Peyer's patch (tissue), 4 donors: ENCODE results near the gene GLIS2. TPM values are rescaled to one million over a fixed set of nuclear protein-coding genes. Genes with fewer than 3 reads are reported as not detected.
A peak's percentile ranks its signal among the peaks of the same experiment; 100 is the strongest.

Experiments
- DNase-seq, 3 donors: peaks; one replicate each; pipeline ENCODE4 v3.0.0-alpha.2; 2017 to 2019
- H3K27ac ChIP-seq, 4 donors: fragments of 200-600 bp; sonication (generic); one replicate each; pipeline ENCODE4 v1.5.1; 2016 to 2019
- H3K27me3 ChIP-seq, 2 donors: fragments of 200-600 bp; sonication (generic); one replicate each; pipeline ENCODE4 v1.5.1; 2019
- H3K36me3 ChIP-seq, 3 donors: fragments of 200-600 bp; sonication (generic); one replicate each; pipeline ENCODE4 v1.5.1; 2016 to 2019
- H3K4me1 ChIP-seq, 4 donors: fragments of 200-600 bp; sonication (generic); one replicate each; pipeline ENCODE4 v1.5.1; 2016 to 2019
- H3K4me3 ChIP-seq, 4 donors: fragments of 200-600 bp; sonication (generic); 1 replicate in 3 of 4; 2 replicates in 1 of 4; pipeline ENCODE4 v1.5.1; 2016 to 2019; ENCODE audit warnings: mild to moderate bottlenecking in 1 of 4
- H3K9me3 ChIP-seq, 4 donors: fragments of 200-600 bp; sonication (generic); one replicate each; pipeline ENCODE4 v1.5.1; 2016 to 2019; ENCODE audit warnings: mild to moderate bottlenecking in 1 of 4
- POLR2A ChIP-seq, 2 donors: fragments of 450-650 bp; IDR thresholded peaks; one replicate each; pipeline ENCODE4 v1.5.1; 2017; ENCODE audit warnings: antibody characterized with exemption in 2 of 2, mild to moderate bottlenecking in 2 of 2, moderate library complexity in 2 of 2
- total RNA-seq, 4 donors: library from RNA; depleted of rRNA; stranded (reverse); fragments of >200 nt; gene quantifications; one replicate each; pipeline ENCODE4 v1.1.0, GENCODE V29; 2016
- TF ChIP-seq, protein P1 (sequence below), 6 experiments: fragments of 450-650 bp in 4 of 6; fragments of 200-600 bp in 2 of 6; sonication (generic) in 1 of 6; IDR thresholded peaks; one replicate each; pipeline ENCODE4 v1.5.1; 2017 to 2019; ENCODE audit warnings: antibody characterized with exemption in 6 of 6, mild to moderate bottlenecking in 3 of 6, moderate library complexity in 1 of 6

The GLIS2 gene
- total RNA-seq, 4 donors from 2014 or later: 0.35 to 3.3 (median 1.7) TPM

DNA sequence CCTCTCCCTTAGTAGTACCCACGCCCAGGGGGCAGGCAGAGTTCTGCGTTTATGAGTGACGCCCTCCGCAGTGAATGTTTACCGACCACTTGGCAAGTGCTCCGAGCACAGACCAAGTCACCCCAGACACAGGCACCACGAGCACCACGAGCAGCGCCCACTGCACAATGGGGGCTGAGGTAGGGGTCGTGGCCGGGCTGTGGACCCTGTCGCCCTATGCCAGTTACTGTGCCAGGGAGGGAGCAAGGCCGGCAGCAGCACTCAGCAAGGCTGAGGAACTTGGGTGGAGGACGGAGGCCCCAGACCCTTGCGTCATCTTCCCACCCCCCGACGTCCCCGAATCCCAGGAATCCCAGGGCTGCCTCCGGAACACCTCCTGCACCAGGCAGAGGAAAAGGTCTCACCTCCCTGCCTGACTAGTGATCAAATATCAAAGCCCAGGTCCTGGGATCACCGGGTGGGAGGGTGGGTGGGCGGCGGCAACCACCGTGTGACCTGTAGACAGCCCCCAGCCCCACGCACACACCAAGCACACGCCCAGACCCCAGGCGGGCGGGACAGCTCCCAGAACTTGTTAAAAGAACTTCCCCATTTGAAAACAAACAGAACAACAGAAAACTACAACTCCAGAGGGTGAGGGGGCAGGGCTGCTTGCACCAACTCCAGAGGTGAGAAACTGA, 61.2 kb downstream of the GLIS2 start:
- TF ChIP-seq, protein P1, sequence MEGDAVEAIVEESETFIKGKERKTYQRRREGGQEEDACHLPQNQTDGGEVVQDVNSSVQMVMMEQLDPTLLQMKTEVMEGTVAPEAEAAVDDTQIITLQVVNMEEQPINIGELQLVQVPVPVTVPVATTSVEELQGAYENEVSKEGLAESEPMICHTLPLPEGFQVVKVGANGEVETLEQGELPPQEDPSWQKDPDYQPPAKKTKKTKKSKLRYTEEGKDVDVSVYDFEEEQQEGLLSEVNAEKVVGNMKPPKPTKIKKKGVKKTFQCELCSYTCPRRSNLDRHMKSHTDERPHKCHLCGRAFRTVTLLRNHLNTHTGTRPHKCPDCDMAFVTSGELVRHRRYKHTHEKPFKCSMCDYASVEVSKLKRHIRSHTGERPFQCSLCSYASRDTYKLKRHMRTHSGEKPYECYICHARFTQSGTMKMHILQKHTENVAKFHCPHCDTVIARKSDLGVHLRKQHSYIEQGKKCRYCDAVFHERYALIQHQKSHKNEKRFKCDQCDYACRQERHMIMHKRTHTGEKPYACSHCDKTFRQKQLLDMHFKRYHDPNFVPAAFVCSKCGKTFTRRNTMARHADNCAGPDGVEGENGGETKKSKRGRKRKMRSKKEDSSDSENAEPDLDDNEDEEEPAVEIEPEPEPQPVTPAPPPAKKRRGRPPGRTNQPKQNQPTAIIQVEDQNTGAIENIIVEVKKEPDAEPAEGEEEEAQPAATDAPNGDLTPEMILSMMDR (IDR thresholded peaks at IDR 0.05): no peak
- no peak for TF ChIP-seq POLR2A (IDR thresholded peaks at IDR 0.05)
- DNase-seq: no peak
- Histone ChIP-seq H3K4me1 (peaks cover 0 to 54% (median 11%) of the 10 kb centered on the region in 4 donors), H3K4me3 (no peak overlapping the region), H3K9me3 (no peaks in the 10 kb centered on the region), H3K27me3 (no peaks in the 10 kb centered on the region), H3K36me3 (peaks cover 0 to 15% (median 0%) of the 10 kb centered on the region in 3 donors), H3K27ac (peak overlapping the region; percentile 52 to 84 (median 71))

DNA sequence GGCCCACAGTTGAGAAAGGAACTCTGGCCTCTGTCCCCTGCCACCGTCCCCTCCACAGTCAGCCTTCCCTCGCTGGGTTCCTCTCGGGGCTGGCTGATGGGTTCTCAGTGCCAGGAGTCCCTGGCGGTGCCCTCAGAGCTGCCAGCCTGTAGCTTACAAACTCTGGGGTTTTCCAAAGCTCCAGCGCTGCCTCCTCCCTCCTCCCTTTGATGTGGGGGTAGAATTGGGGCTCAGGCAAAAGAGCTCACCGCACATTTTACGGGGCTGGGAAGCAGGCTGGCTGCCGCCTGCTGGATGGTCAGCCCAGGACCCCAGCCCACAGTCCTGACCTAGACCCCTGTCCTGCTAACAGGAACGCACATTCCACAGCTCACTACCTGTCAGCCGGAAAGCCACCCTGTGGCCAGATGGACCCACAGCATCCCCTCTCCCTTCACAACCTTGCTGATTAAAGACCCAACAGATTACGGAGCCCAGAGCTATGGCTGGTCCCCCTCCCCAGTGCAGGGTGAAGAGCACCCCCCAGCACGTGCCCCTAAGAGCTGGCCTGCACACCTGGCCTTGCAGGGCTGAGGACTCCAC, 61.8 kb downstream of the GLIS2 start:
- Histone ChIP-seq H3K4me1 (peaks cover 0 to 48% (median 5%) of the 10 kb centered on the region in 4 donors), H3K27ac (peak overlapping the region in 3 of 4 donors; percentile 25 to 84 (median 72)), H3K4me3 (no peak overlapping the region), H3K9me3 (no peaks in the 10 kb centered on the region), H3K27me3 (no peaks in the 10 kb centered on the region), H3K36me3 (peaks cover 0 to 21% (median 0%) of the 10 kb centered on the region in 3 donors)
- DNase-seq: no peak
- TF ChIP-seq POLR2A (IDR thresholded peaks at IDR 0.05): no peak
- TF ChIP-seq, protein P1 (IDR thresholded peaks at IDR 0.05): no peak

DNA sequence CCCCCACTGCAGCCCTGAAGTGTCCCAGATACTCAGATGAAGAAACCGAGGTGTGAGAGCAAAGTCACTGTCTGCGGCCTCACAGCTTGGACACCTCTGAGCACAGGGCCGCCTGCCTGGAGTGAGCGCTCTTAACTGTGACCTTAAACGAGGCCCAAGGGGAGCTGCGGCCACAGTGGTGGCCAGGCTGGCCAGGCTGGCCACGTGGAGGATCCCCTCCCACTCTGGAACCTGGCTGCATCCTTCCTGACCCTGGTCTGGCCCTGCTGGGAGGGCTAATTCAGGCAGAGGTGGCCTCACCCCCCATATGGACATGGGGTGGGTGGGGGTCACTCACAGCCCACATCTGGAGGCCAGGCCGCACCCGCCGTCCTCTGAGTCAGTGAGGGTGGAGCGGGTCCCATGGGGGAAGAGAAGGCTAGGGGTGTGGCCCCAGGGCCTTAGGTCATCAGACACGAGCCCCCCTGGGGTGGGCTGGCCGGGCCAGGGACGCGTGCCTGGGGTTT, 62.3 kb downstream of the GLIS2 start:
- H3K27ac ChIP-seq: no peak overlapping the region
- H3K36me3 ChIP-seq: peaks cover 0 to 26% (median 0%) of the 10 kb centered on the region in 3 donors
- no peak overlapping the region for H3K4me3 ChIP-seq
- TF ChIP-seq POLR2A (IDR thresholded peaks at IDR 0.05): no peak
- TF ChIP-seq, protein P1 (IDR thresholded peaks at IDR 0.05): no peak
- no peaks in the 10 kb centered on the region for H3K27me3 ChIP-seq
- peaks cover 0 to 42% (median 1%) of the 10 kb centered on the region in 4 donors for H3K4me1 ChIP-seq
- H3K9me3 ChIP-seq: no peaks in the 10 kb centered on the region
- DNase-seq: no peak

DNA sequence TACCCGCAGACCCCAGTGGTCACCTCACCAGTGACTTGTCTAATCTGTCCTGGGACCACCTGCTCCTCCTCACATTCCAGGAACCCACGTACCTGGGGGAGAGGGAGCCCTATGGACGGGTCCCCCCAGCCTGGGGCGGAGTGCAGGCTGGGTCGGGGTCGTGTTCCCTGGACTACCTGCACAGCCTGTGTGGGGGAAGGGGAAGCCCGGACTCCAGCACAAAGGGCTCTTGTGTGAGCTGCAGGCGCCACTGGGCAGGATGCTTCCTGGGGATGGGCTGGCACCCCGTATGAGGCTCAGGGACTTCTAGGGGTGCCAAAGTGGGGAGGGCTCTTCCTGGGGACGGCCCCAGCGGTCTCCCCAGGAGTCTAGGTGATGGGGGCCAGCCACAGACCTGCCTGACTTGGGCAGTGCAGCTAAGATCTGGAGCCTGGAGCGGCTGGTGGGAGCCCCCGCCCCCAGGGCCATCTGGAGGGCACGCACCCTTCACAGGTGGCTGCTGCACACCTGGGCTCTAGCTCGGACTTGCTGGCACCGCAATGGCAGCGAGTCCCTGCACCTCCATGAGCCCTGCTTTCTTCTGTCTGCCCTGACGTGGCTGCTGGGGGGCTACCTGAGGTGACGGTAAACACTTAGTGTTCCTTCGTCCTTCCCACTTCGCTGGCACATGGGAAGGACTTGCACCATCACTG, 63.3 kb downstream of the GLIS2 start:
- Histone ChIP-seq H3K4me3 (no peak overlapping the region), H3K27me3 (no peaks in the 10 kb centered on the region), H3K4me1 (peaks cover 0 to 33% (median 0%) of the 10 kb centered on the region in 4 donors), H3K36me3 (peaks cover 0 to 36% (median 0%) of the 10 kb centered on the region in 3 donors), H3K27ac (peak overlapping the region in 1 of 4 donors; percentile 17), H3K9me3 (no peaks in the 10 kb centered on the region)
- DNase-seq: no peak
- TF ChIP-seq, protein P1 (IDR thresholded peaks at IDR 0.05): no peak
- no peak for TF ChIP-seq POLR2A (IDR thresholded peaks at IDR 0.05)

DNA sequence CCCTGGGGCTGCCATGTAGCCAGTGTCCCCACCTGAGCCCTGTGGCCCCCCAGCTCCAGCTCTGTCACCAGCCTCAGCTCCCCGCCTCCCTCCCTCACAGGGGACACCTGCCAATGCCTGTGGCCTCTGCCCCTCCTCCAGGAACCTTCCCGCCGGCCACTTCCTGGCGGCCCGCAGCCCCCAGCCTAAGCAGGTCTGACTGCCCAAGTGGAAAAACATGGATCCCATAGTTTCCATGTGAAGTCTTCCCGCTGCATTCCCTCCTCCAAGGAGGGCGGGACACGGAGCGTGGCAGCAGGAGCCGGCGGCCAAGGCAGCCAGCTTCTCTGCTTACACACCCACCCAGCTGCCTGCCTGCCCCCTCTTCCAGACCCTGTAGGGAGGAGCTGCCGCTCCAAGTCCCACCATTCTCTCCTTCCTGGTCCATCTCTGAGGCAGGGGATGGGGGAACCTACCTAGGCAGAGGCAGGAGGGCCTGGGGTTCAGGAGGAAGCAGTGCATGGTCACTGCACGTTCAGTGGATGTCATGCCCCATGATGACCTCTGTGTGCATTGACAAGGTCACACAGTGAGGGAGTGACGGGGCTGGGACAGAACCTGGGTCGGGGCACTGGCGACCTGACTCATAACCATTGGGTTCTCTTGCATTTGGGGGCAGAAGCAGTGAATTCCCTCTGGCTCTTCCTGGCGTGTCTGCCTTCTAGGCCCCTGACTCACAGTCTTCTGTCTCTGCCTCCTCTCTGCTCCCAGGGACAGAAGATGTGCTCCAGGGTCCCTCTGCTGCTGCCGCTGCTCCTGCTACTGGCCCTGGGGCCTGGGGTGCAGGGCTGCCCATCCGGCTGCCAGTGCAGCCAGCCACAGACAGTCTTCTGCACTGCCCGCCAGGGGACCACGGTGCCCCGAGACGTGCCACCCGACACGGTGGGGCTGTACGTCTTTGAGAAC, 64.5 kb downstream of the GLIS2 start:
- Histone ChIP-seq H3K36me3 (peaks cover 0 to 48% (median 0%) of the 10 kb centered on the region in 3 donors), H3K9me3 (no peaks in the 10 kb centered on the region), H3K27ac (no peak overlapping the region), H3K4me3 (no peak overlapping the region), H3K27me3 (no peaks in the 10 kb centered on the region), H3K4me1 (peaks cover 0 to 22% (median 0%) of the 10 kb centered on the region in 4 donors)
- no peak for DNase-seq
- no peak for TF ChIP-seq POLR2A (IDR thresholded peaks at IDR 0.05)
- TF ChIP-seq, protein P1 (IDR thresholded peaks at IDR 0.05): no peak
